Neural cell (in vitro differentiated cells): ENCODE measurements around the gene CPSF4L. TPM values are rescaled to one million over a fixed set of nuclear protein-coding genes. Genes with fewer than 3 reads are reported as not detected.

Source experiments
- H2AFZ ChIP-seq: fragments of 200-600, 300-800 bp; sonication (generic), shearing (Covaris generic); 2 replicates; pipeline ENCODE4 v1.6.0; 2014; ENCODE audit warnings: low read depth, mild to moderate bottlenecking, antibody characterized with exemption, low read length, moderate library complexity
- H3F3A ChIP-seq: fragments of 200-600 bp; shearing (Covaris generic); 2 replicates; pipeline ENCODE4 v1.6.1; 2016; ENCODE audit warnings: mild to moderate bottlenecking, moderate library complexity, mixed read lengths, antibody characterized with exemption, low read length; ENCODE audit not compliant: insufficient read depth, poor library complexity, severe bottlenecking
- H3K27ac ChIP-seq: fragments of 200-600, 300-800 bp; sonication (generic), shearing (Covaris generic); 2 replicates; pipeline ENCODE4 v1.5.1; 2014; ENCODE audit warnings: mild to moderate bottlenecking, low read length, moderate library complexity
- H3K27me3 ChIP-seq: fragments of 300-800, 200-600 bp; sonication (generic), shearing (Covaris generic); 2 replicates; pipeline ENCODE4 v1.6.0; 2014; ENCODE audit warnings: mild to moderate bottlenecking, low read depth, low read length, moderate library complexity; ENCODE audit not compliant: insufficient read depth
- H3K36me3 ChIP-seq: fragments of 300-800, 200-600 bp; sonication (generic), shearing (Covaris generic); 2 replicates; pipeline ENCODE4 v1.5.1; 2014; ENCODE audit warnings: mild to moderate bottlenecking, antibody characterized with exemption, low read length, moderate library complexity; ENCODE audit not compliant: insufficient read depth
- H3K4me2 ChIP-seq: fragments of 300-800, 200-600 bp; sonication (generic), shearing (Covaris generic); 2 replicates; pipeline ENCODE4 v1.6.0; 2014; ENCODE audit warnings: mild to moderate bottlenecking, low read length
- H3K4me3 ChIP-seq: fragments of 300-800, 200-600 bp; sonication (generic), shearing (Covaris generic); 2 replicates; pipeline ENCODE4 v1.5.1; 2014; ENCODE audit warnings: mild to moderate bottlenecking, low read length, moderate library complexity
- H3K79me2 ChIP-seq: fragments of 200-600 bp; shearing (Covaris generic); replicated peaks from 2 replicates; pipeline ENCODE4 v1.6.0; 2014; ENCODE audit warnings: mild to moderate bottlenecking, low read length, moderate library complexity; ENCODE audit not compliant: insufficient read depth
- H3K9ac ChIP-seq: fragments of 300-800, 200-600 bp; sonication (generic), shearing (Covaris generic); 2 replicates; pipeline ENCODE4 v1.6.1; 2016; ENCODE audit warnings: mild to moderate bottlenecking, low read length, mixed read lengths
- H3K9me2 ChIP-seq: fragments of 200-600 bp; shearing (Covaris generic); 2 replicates; pipeline ENCODE4 v1.6.1; 2016; ENCODE audit warnings: mild to moderate bottlenecking, low read length, mixed read lengths; ENCODE audit not compliant: insufficient read depth
- H3K9me3 ChIP-seq: fragments of 200-600, 300-800 bp; sonication (generic), shearing (Covaris generic); 2 replicates; pipeline ENCODE4 v1.6.1; 2016; ENCODE audit warnings: mild to moderate bottlenecking, mixed run types, low read length, moderate library complexity, mixed read lengths
- H4K20me1 ChIP-seq: fragments of 200-600 bp; shearing (Covaris generic); 2 replicates; pipeline ENCODE4 v1.6.1; 2016; ENCODE audit warnings: mild to moderate bottlenecking, mixed run types; ENCODE audit not compliant: insufficient read depth
- EP300 ChIP-seq: fragments of 450-650 bp; conservative IDR thresholded peaks from 2 replicates; pipeline ENCODE4 v1.6.1; 2014; ENCODE audit warnings: antibody characterized with exemption, mild to moderate bottlenecking, moderate library complexity; ENCODE audit not compliant: poor library complexity, severe bottlenecking
- EZH2 ChIP-seq: fragments of 200-600, 300-800 bp; shearing (Covaris generic), sonication (generic); IDR thresholded peaks from 2 replicates; pipeline ENCODE4 v1.6.1; 2014; ENCODE audit warnings: antibody characterized with exemption, low read length, borderline replicate concordance, mild to moderate bottlenecking; ENCODE audit not compliant: insufficient read depth, poor library complexity, severe bottlenecking
- MXI1 ChIP-seq: fragments of 450-650 bp; conservative IDR thresholded peaks from 2 replicates; pipeline ENCODE4 v1.6.1; 2014; ENCODE audit warnings: antibody characterized with exemption, mild to moderate bottlenecking; ENCODE audit not compliant: poor library complexity, severe bottlenecking
- POLR2AphosphoS5 ChIP-seq: IDR thresholded peaks from 2 replicates; pipeline ENCODE4 v1.6.1; 2012
- RAD21 ChIP-seq: fragments of 450-650 bp; conservative IDR thresholded peaks from 2 replicates; pipeline ENCODE4 v1.6.1; 2014; ENCODE audit warnings: antibody characterized with exemption, mild to moderate bottlenecking, moderate library complexity
- SMC3 ChIP-seq: fragments of 450-650 bp; conservative IDR thresholded peaks from 2 replicates; pipeline ENCODE4 v1.6.1; 2014; ENCODE audit warnings: antibody characterized with exemption, mild to moderate bottlenecking, moderate library complexity; ENCODE audit not compliant: poor library complexity
- TAF1 ChIP-seq: IDR thresholded peaks from 2 replicates; pipeline ENCODE4 v1.6.1; 2012; ENCODE audit warnings: low read depth
- polyA plus RNA-seq: library from polyadenylated mRNA; depleted of rRNA; stranded (reverse); fragments of >200 nt; gene quantifications from 2 replicates; pipeline ENCODE4 v1.2.3, GENCODE V29; 2014
- TF ChIP-seq, protein P1 (sequence below): IDR thresholded peaks from 2 replicates; pipeline ENCODE4 v1.6.1; 2012; ENCODE audit warnings: borderline replicate concordance
- TF ChIP-seq, protein P2 (sequence below): fragments of 450-650 bp; IDR thresholded peaks from 2 replicates; pipeline ENCODE4 v1.5.1; 2014; ENCODE audit warnings: antibody characterized with exemption, mild to moderate bottlenecking, moderate library complexity; ENCODE audit not compliant: poor library complexity, severe bottlenecking

Gene CPSF4L
- polyA plus RNA-seq, 1 donor from 2014 or later: not detected

DNA sequence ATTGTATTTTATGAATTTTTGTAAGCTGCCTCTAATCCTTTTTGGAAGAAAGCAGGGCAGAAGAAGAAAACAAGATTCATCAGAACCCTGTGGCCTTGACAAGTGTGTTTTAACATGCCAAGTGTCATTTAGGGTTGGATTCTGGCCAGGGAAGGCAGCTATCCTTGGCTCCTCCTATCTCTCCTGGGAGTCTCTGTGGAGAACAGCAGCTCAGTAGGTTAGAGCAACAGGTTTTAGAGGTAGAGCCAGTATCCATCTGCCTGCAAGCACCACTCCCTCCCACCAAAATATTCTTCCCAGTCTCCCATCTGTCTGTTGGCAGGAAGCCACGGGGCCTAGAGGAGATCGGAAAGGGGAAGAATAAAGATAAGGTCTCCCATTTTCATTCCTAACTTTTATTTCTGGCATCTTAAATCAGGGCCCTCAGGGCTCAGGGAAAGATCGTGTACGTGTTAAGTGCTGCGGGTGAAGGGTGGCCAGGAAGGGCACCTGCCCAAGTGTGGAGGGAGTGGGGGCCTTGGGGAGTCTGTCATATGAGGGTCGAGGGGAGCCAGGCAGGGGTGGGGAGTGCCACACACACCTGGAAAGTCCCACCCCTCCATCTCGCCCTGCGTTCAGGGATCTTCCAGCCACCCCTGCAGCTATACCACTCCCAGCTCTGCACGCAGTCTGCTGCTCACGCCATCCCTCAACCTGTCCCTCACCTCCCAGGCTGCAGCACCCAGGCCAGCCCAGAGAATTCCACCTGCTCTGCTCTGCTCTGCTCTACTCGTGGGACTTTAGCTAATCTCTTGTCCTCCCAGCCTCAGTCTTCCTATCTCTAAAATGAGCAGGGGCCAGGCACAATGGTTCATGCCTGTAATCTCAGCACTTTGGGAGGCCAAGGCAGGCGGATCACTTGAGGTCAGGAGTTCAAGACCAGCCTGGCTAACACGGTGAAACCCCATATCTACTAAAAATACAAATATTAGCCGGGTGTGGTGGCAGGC lies 17.1 kb upstream of the CPSF4L start:
- no peak overlapping the region for H3K4me2 ChIP-seq
- H3K27me3 ChIP-seq: no peaks in the 10 kb centered on the region
- H3K9me3 ChIP-seq: no peaks in the 10 kb centered on the region
- no peak overlapping the region for H3K27ac ChIP-seq
- TF ChIP-seq TAF1: no peak
- no peak for TF ChIP-seq POLR2AphosphoS5
- TF ChIP-seq MXI1: no peak
- no peak for TF ChIP-seq RAD21
- TF ChIP-seq SMC3: no peak
- TF ChIP-seq, protein P1, sequence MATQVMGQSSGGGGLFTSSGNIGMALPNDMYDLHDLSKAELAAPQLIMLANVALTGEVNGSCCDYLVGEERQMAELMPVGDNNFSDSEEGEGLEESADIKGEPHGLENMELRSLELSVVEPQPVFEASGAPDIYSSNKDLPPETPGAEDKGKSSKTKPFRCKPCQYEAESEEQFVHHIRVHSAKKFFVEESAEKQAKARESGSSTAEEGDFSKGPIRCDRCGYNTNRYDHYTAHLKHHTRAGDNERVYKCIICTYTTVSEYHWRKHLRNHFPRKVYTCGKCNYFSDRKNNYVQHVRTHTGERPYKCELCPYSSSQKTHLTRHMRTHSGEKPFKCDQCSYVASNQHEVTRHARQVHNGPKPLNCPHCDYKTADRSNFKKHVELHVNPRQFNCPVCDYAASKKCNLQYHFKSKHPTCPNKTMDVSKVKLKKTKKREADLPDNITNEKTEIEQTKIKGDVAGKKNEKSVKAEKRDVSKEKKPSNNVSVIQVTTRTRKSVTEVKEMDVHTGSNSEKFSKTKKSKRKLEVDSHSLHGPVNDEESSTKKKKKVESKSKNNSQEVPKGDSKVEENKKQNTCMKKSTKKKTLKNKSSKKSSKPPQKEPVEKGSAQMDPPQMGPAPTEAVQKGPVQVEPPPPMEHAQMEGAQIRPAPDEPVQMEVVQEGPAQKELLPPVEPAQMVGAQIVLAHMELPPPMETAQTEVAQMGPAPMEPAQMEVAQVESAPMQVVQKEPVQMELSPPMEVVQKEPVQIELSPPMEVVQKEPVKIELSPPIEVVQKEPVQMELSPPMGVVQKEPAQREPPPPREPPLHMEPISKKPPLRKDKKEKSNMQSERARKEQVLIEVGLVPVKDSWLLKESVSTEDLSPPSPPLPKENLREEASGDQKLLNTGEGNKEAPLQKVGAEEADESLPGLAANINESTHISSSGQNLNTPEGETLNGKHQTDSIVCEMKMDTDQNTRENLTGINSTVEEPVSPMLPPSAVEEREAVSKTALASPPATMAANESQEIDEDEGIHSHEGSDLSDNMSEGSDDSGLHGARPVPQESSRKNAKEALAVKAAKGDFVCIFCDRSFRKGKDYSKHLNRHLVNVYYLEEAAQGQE: no peak
- no peak overlapping the region for H3K4me3 ChIP-seq
- no peaks in the 10 kb centered on the region for H3K9me2 ChIP-seq
- H3F3A ChIP-seq: no peaks in the 10 kb centered on the region
- no peak overlapping the region for H3K9ac ChIP-seq
- no peaks in the 10 kb centered on the region for H4K20me1 ChIP-seq
- H3K36me3 ChIP-seq: no peaks in the 10 kb centered on the region
- no peak overlapping the region for H2AFZ ChIP-seq
- H3K79me2 ChIP-seq: no peaks in the 10 kb centered on the region

DNA sequence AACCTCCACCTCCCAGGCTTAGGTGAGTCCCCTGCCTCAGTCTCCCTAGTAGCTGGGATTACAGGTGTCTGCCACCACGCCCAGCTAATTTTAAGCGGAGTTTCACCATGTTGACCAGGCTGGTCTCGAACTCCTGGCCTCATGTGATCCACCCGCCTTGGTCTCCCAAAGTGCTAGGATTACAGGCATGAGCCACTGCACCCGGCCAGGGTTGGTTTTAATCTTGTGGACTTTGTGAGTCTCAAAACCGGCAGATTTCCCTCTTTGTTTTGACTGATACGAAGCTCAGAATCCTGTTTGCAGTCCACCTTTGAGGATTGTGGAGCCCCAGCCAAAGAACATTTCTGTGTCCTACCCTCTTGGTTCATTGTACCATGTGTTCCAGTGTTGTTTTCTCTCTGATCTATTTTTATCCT lies 16.4 kb upstream of the CPSF4L start:
- H3K9me3 ChIP-seq: no peaks in the 10 kb centered on the region
- TF ChIP-seq, protein P1: no peak
- TF ChIP-seq MXI1: no peak
- no peak for TF ChIP-seq POLR2AphosphoS5
- no peak for TF ChIP-seq RAD21
- no peak for TF ChIP-seq EZH2
- TF ChIP-seq TAF1: no peak
- TF ChIP-seq SMC3: no peak
- TF ChIP-seq EP300: no peak
- TF ChIP-seq, protein P2, sequence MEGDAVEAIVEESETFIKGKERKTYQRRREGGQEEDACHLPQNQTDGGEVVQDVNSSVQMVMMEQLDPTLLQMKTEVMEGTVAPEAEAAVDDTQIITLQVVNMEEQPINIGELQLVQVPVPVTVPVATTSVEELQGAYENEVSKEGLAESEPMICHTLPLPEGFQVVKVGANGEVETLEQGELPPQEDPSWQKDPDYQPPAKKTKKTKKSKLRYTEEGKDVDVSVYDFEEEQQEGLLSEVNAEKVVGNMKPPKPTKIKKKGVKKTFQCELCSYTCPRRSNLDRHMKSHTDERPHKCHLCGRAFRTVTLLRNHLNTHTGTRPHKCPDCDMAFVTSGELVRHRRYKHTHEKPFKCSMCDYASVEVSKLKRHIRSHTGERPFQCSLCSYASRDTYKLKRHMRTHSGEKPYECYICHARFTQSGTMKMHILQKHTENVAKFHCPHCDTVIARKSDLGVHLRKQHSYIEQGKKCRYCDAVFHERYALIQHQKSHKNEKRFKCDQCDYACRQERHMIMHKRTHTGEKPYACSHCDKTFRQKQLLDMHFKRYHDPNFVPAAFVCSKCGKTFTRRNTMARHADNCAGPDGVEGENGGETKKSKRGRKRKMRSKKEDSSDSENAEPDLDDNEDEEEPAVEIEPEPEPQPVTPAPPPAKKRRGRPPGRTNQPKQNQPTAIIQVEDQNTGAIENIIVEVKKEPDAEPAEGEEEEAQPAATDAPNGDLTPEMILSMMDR: no peak
- no peaks in the 10 kb centered on the region for H3K27me3 ChIP-seq
- H2AFZ ChIP-seq: no peak overlapping the region
- H3K79me2 ChIP-seq: no peaks in the 10 kb centered on the region
- H3K9ac ChIP-seq: no peak overlapping the region
- H4K20me1 ChIP-seq: no peaks in the 10 kb centered on the region
- no peak overlapping the region for H3K4me3 ChIP-seq
- no peak overlapping the region for H3K4me2 ChIP-seq
- H3F3A ChIP-seq: no peaks in the 10 kb centered on the region
- no peaks in the 10 kb centered on the region for H3K9me2 ChIP-seq
- H3K27ac ChIP-seq: no peak overlapping the region
- H3K36me3 ChIP-seq: no peaks in the 10 kb centered on the region
